Measurements from ENCODE around the gene MIPOL1. TPM values are rescaled to one million over a fixed set of nuclear protein-coding genes. Genes with fewer than 3 reads are reported as not detected.

The MIPOL1 gene
- total and polyA plus RNA-seq, 2 of the 13 experiments (the other 11 are each of a cell fraction or from before 2014, with no cell fraction given) = 8.6 to 34.2 TPM

DNA sequence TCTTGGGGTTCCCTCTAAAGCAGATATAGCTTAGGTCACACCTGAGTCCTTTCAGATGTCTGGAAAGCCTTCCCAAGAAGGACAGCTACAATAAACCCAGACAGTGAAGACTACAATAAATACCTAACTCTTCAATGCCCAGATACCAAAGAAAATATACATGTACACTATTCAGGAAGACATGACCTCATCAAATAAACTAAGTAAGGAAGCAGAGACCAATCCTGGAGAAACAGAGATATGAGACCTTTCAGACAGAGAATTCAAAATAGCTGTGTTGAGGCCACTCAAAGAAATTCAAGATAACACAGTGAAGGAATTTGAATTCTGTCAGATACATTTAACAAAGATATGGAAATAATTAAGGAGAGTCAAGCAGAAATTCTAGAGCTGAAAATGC is 15.3 kb downstream of the MIPOL1 start:
- H3K4me1 ChIP-seq (ENCODE audit: insufficient read depth, low read length) = peaks cover 13% of the 10 kb centered on the region
- intact Hi-C loops (cut with micrococcal nuclease; ENCODE audit: unreplicated experiment) = no loop called here
- TF ChIP-seq ATF7 (IDR thresholded peaks at IDR 0.05) (peak; percentile 85), ATF7 (CRISPR knock-in tag; IDR thresholded peaks at IDR 0.05) (no peak), CREB1 (IDR thresholded peaks at IDR 0.05) (0 out of 2 replicates have a peak, but pooled peaks have one; percentile 4), CREB1 (CRISPR knock-in tag; IDR thresholded peaks at IDR 0.05) (no peak), ZFP62 (CRISPR knock-in tag; IDR thresholded peaks at IDR 0.05) (no peak)
- TF ChIP-seq, protein P1, sequence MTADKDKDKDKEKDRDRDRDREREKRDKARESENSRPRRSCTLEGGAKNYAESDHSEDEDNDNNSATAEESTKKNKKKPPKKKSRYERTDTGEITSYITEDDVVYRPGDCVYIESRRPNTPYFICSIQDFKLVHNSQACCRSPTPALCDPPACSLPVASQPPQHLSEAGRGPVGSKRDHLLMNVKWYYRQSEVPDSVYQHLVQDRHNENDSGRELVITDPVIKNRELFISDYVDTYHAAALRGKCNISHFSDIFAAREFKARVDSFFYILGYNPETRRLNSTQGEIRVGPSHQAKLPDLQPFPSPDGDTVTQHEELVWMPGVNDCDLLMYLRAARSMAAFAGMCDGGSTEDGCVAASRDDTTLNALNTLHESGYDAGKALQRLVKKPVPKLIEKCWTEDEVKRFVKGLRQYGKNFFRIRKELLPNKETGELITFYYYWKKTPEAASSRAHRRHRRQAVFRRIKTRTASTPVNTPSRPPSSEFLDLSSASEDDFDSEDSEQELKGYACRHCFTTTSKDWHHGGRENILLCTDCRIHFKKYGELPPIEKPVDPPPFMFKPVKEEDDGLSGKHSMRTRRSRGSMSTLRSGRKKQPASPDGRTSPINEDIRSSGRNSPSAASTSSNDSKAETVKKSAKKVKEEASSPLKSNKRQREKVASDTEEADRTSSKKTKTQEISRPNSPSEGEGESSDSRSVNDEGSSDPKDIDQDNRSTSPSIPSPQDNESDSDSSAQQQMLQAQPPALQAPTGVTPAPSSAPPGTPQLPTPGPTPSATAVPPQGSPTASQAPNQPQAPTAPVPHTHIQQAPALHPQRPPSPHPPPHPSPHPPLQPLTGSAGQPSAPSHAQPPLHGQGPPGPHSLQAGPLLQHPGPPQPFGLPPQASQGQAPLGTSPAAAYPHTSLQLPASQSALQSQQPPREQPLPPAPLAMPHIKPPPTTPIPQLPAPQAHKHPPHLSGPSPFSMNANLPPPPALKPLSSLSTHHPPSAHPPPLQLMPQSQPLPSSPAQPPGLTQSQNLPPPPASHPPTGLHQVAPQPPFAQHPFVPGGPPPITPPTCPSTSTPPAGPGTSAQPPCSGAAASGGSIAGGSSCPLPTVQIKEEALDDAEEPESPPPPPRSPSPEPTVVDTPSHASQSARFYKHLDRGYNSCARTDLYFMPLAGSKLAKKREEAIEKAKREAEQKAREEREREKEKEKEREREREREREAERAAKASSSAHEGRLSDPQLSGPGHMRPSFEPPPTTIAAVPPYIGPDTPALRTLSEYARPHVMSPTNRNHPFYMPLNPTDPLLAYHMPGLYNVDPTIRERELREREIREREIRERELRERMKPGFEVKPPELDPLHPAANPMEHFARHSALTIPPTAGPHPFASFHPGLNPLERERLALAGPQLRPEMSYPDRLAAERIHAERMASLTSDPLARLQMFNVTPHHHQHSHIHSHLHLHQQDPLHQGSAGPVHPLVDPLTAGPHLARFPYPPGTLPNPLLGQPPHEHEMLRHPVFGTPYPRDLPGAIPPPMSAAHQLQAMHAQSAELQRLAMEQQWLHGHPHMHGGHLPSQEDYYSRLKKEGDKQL (CRISPR knock-in tag; IDR thresholded peaks at IDR 0.05; ENCODE audit: low read depth) = no peak
- BruUV-seq (replicated peaks) = no TSS peak
- no peak for DNase-seq (ENCODE audit: low spot score)
- no peak overlapping the region for H3K4me2 ChIP-seq (ENCODE audit: low read depth, low read length)
- CTCF ChIA-PET (ENCODE audit: low intra/inter-chr PET ratio, low total read pairs) = no interaction called here
- H3K4me3 ChIP-seq (replicated peaks in 1 of 3; ENCODE audit: insufficient read depth in 1 of 3, low read depth in 2 of 3, low read length in 3 of 3) = no peak overlapping the region
- H3K27me3 ChIP-seq (ENCODE audit: control insufficient read depth in 1 of 2, insufficient read depth in 2 of 2, low read length in 2 of 2) = no peaks in the 10 kb centered on the region
- no peak for FAIRE-seq
- H3K79me2 ChIP-seq (ENCODE audit: insufficient read depth, low read length) = no peaks in the 10 kb centered on the region
- H3K27ac ChIP-seq (ENCODE audit: extremely low read length, insufficient read depth, low read length) = no peak overlapping the region
- no peaks in the 10 kb centered on the region for H4K20me1 ChIP-seq (ENCODE audit: insufficient read depth, low read length)
- in situ Hi-C loops (cut with HindIII; ENCODE audit: extremely low pct_ligation_motif_present, low pct_unique_long_range_greater_than_20kb) = no loop called here
- no peak overlapping the region for H2AFZ ChIP-seq (ENCODE audit: low read length)
- no peaks in the 10 kb centered on the region for H3K36me3 ChIP-seq (replicated peaks in 1 of 2; ENCODE audit: control insufficient read depth in 1 of 2, insufficient read depth in 2 of 2, low read length in 2 of 2)
- no peak overlapping the region for H3K9ac ChIP-seq (ENCODE audit: insufficient read depth, low read depth, low read length)
- no peak for ATAC-seq
- H3K9me3 ChIP-seq (ENCODE audit: low read length) = no peaks in the 10 kb centered on the region
- POLR2A ChIA-PET = no interaction called here
